Left kidney (tissue), 8 donors: ENCODE measurements around the gene PAN3. TPM values are rescaled to one million over a fixed set of nuclear protein-coding genes. Genes with fewer than 3 reads are reported as not detected.
"Not testable (repeated sequence)": the region's sequence is repeated elsewhere in the genome, so short reads cannot be mapped to it uniquely, and the experiment has no call there.

Experiments
- DNase-seq: peaks from one replicate; pipeline ENCODE4 v3.0.0-alpha.2; 2013
- long read RNA-seq, 8 donors: transcript quantifications; one replicate each; lab custom pipeline, GENCODE V29; 2026
- polyA plus RNA-seq: library from polyadenylated mRNA; unstranded; fragments of 120-200 nt; gene quantifications from one replicate; pipeline ENCODE4 v1.2.1, GENCODE V29; 2013; ENCODE audit not compliant: insufficient read length

The PAN3 gene
- polyA plus RNA-seq, result 72.6 TPM
- long read RNA-seq, donor 1, full-length matches to known transcripts, result 1 of 1 reads
- long read RNA-seq, donor 1, partial matches to known transcripts, result 0 of 1 reads
- long read RNA-seq, donor 1, other reads (novel, unspliced or antisense), result 0 of 1 reads
- long read RNA-seq, donor 2, full-length matches to known transcripts, result 1 of 6 reads
- long read RNA-seq, donor 2, partial matches to known transcripts, result 5 of 6 reads
- long read RNA-seq, donor 2, other reads (novel, unspliced or antisense), result 0 of 6 reads
- long read RNA-seq, donor 3, full-length matches to known transcripts, result 1 of 1 reads
- long read RNA-seq, donor 3, partial matches to known transcripts, result 0 of 1 reads
- long read RNA-seq, donor 3, other reads (novel, unspliced or antisense), result 0 of 1 reads
- long read RNA-seq, donor 4, result 0 reads
- long read RNA-seq, donor 5, result 0 reads
- long read RNA-seq, donor 6, result 0 reads
- long read RNA-seq, donor 7, result 0 reads
- long read RNA-seq, donor 8, result 0 reads

- peak; percentile 91 for DNase-seq
Observed at GRCh38 chr13:28138012-28138755, at the start of gene PAN3. Gene PAN3 (plus strand): TSS chr13:28138545. CDS start chr13:28138658, 113 bp downstream.

GRCh38 chr13:28089065-28089464, 49.3 kb upstream of the PAN3 start:
- no peak for DNase-seq

- DNase-seq, result no peak
Observed at GRCh38 chr13:28092431-28092830, 45.9 kb upstream of the PAN3 start.

GRCh38 chr13:28093881-28094280, 44.5 kb upstream of the PAN3 start:
- DNase-seq, result no peak

- DNase-seq, result no peak
Observed at GRCh38 chr13:28094306-28094705, 44.0 kb upstream of the PAN3 start.

- no peak for DNase-seq
Observed at GRCh38 chr13:28097503-28097902, 40.8 kb upstream of the PAN3 start.

- DNase-seq, result no peak
Observed at GRCh38 chr13:28099396-28100149, 38.8 kb upstream of the PAN3 start.

- DNase-seq, result peak; percentile 30
Observed at GRCh38 chr13:28100150-28101121, 37.9 kb upstream of the PAN3 start, which contains the start of gene FLT3. Gene FLT3 (minus strand): TSS chr13:28100576. CDS start chr13:28100510, 66 bp downstream.

GRCh38 chr13:28101886-28102285, 36.5 kb upstream of the PAN3 start:
- not testable (repeated sequence) for DNase-seq

GRCh38 chr13:28106976-28107375, 31.4 kb upstream of the PAN3 start:
- DNase-seq, result no peak

DNA sequence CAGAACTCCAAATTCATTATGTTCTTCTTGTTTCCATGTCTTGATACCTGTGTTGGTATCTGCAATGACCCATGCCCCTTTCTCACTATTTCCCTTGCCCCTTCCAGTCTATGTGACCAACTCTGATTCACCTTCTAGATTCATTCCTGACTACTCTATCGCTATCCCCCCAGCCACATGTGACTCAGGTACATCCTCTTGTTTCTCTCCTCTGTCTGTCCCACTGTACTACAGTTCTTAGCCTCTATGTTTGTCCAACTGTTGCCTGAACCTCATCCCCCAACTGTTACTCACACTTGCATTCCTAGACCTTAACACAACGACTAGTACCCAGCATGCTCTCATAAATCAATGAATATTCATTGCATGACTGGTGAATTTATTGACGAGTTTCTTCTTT, 27.9 kb upstream of the PAN3 start:
- no peak for DNase-seq

DNA sequence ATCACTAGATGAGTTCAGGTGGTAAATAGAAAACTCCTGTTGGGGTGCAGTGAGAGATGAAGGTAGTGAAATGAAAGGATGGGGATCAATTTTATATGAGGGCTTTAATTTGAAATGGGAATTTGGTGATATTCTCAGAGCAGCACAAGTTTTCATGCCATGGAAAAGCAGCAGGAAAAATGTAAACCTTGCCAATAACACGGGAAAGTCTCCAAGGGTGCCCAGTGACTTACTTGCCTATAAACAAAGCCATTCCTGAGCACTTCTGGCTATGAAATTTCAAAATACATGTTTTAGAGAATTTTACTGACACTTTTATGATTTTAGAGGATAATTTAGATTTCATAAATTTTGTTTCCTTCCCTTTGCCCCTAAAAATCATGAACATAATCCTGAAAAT, 21.6 kb upstream of the PAN3 start:
- no peak for DNase-seq

DNA sequence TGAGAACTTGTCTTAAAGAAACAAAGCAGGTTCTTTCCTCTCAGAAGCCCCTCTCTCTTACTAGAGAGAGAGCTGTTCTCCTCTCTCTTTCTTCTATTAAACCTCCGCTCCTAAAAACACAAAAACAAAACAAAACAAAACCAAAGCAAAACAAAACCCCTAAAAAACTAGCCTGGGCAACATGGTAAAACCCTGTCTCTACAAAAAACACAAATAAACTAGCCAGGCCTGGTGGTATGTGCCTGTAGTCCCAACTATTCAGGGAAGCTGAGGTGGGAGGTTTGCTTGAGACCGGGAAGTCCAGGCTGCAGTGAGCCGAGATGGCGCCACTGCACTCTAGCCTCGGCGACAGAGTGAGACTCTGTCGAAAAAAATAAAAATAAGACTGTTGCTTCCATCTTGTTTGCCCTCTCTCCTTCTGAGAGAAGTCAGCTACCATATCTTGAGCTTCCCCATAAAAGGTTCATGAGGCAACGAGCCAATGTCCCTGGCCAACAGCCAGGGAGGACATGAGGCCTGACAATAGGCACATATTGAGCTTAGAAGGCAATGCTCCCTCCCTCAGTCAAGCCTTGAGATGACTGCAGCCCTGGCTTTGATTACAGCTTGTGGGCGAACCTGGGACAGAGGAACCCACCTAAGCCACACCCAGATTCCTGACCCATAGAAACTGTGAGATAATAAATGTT, 20.5 kb upstream of the PAN3 start:
- no peak for DNase-seq

DNA sequence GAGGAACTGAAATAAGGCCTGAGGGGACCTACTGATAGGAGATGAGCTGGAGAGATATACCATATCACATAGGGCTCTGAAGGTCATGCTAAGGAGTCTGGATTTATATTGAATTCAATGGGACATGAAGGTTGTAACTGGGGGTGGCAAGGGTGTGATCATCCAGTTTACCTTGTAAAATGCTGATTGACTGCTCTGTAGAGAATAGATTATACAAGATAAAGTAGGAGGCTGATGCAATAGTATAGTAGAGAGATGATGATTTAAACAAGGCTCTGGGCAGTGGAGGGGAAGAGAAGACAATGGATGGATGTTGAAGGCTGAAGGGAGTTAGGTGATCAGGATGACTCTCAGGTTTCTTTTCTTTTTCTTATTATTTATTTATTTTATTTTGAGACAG, 18.0 kb upstream of the PAN3 start:
- DNase-seq, result no peak

DNA sequence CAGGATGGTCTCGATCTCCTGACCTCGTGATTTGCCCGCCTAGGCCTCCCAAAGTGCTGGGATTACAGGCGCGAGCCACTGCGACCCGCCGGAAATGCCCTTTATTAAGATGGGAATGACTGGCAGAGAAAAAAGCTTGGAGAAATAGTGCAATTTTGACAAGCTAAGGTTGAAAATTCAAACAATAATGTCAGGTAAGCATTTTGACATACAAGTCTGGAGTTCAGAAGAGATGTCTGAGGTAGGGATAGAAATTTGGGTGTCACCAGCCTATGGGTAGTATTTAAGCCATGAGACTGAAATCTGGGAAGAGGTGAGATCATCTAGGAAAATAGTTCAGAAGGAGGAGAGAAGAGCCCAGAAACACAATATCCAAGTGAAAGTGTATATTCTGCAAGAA, 17.1 kb upstream of the PAN3 start:
- no peak for DNase-seq

DNA sequence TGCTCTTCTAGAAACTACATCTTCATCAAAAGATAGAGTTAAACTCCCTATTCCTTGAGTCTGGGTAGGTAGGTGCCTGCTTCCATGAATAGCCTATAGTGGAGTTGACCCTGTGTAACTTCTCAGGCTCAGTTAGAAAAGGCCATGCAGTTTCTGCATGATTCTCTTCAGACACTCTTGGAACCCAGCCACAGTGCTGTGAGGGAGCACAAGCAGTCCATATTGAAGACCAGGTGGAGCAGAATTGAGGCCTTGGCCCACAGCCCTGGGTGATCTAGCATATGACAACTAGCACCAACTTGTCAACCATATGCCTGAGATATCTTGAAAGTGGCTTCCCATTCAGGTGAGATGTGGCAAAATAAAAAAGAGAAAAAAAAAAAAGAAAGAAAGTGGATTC, 10.3 kb upstream of the PAN3 start:
- no peak for DNase-seq

DNA sequence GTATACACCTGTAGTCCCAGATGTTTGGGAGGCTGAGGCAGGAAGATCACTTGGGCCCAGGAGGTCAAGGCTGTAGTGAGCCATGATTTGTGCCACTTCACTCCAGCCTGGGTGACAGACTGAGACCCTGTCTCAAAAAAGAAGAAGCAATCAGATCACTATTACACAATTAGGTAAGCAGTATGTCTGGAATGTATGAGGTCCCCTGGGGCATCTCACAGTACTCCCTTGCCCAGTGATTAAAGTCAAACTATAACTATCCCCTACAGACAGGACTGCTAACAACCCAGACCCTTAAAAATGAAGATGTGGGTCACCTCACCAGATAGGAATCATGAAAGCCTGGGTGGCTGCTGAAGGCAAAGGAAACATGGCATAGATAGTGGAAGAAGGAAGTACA, 9.4 kb upstream of the PAN3 start:
- no peak for DNase-seq

DNA sequence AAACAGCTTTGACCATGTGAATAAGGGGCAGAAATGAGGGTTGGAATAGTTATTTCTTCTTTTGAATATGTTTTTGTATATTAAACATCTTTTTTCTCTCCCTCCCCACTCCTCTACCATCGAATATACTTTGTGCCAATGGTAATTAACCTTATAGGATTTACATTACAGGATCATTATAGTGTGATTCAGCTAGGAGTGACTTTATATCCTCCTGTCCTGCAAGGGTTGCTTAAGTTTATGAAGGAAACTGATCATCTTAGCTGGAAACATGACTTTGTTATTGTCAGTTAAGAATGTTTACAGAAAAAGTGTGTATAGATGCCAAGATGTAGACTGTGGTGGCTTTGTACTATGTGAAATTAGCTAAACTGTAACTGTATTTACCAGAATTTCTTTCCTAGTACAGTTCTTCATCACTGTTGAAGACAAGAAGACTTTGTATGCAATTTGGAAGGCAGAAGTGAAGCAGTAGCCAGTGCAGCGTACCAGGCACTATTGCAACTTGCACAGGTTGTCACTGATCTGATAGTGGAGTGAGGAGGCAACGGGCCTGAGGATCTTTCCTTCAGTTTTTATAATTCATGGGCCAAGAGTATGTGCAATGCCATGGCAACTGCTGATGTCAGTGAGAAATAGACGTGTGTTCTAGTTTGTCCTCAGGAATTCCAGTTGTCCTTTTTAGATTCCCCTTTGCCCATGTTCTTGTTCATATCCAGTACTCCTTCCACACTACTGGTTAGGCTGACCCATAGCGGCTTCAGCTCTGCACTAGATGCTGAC, 8.2 kb upstream of the PAN3 start:
- no peak for DNase-seq

DNA sequence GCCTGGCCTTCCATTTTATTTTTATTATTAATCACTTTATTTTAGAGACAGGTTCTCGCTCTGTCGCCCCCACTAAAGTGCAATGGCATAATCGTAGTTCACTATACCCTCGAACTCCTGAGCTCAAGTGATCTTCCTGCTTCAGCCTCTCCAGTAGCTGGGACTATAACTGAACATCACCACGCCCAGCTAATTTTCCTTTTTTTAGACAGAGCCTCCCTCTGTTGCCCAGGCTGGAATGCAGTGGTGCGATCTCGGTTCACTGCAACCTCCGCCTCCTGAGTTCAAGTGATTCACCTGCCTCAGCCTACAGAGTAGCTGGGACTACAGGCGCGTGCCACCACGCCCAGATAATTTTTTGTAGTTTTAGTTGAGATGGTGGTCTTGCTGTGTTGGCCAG, 6.7 kb upstream of the PAN3 start:
- DNase-seq, result no peak

- DNase-seq, result no peak
Observed at GRCh38 chr13:28136916-28137315, 1.4 kb upstream of the PAN3 start.
